CD4-positive, alpha-beta T cell (primary cell): ENCODE data around the gene TBPL2. TPM values are rescaled to one million over a fixed set of nuclear protein-coding genes. Genes with fewer than 3 reads are reported as not detected.

ENCODE experiments used
- ATAC-seq: fragments of 200-7000 bp; cut with Tn5 transposase; one replicate; pipeline ENCODE4 v1.10.0; 2022; ENCODE audit warnings: mild to moderate bottlenecking; ENCODE audit not compliant: poor library complexity
- CTCF ChIA-PET: fragments of 350-600 bp; sonication (Branson Sonifier 250); formaldehyde crosslinking; loops from one replicate; lab custom pipeline; 2021; ENCODE audit warnings: antibody characterized with exemption, inconsistent platforms; lab: Charles Lee
- POLR2A ChIA-PET: fragments of 350-600 bp; sonication (Branson Sonifier 250); formaldehyde crosslinking; loops from one replicate; lab custom pipeline; 2021; ENCODE audit warnings: antibody characterized with exemption, inconsistent platforms; lab: Charles Lee
- DNase-seq, 14 experiments: peaks; one replicate each; pipeline ENCODE4 v3.0.0-alpha.2; 2013 to 2020; ENCODE audit warnings: mixed read lengths in 2 of 14
- H3K27ac ChIP-seq, 2 donors: one replicate each; pipeline versions ENCODE4 v1.5.1 to v1.7.0; 2013; ENCODE audit warnings: low read length in 2 of 2, low read depth in 1 of 2, mild to moderate bottlenecking in 1 of 2
- H3K27me3 ChIP-seq, 2 experiments: 1 replicate in 1 of 2; 2 replicates in 1 of 2; pipeline versions ENCODE4 v1.6.1 to v1.7.0; 2013; ENCODE audit warnings: low read length in 2 of 2, control low read depth in 1 of 2, mild to moderate bottlenecking in 1 of 2, moderate library complexity in 1 of 2; ENCODE audit not compliant: insufficient read depth in 2 of 2, control insufficient read depth in 1 of 2
- H3K36me3 ChIP-seq: one replicate; pipeline ENCODE4 v1.6.1; 2013; ENCODE audit warnings: low read length, control low read depth; ENCODE audit not compliant: insufficient read depth
- H3K4me1 ChIP-seq: one replicate; pipeline ENCODE4 v1.6.1; 2013; ENCODE audit warnings: low read length, control low read depth; ENCODE audit not compliant: insufficient read depth
- H3K4me3 ChIP-seq: one replicate; pipeline ENCODE4 v1.5.1; 2013; ENCODE audit warnings: mild to moderate bottlenecking, low read length, moderate library complexity
- H3K9me3 ChIP-seq, 2 experiments: 1 replicate in 1 of 2; 2 replicates in 1 of 2; pipeline versions ENCODE4 v1.6.1 to v1.7.0; 2013; ENCODE audit warnings: low read length in 2 of 2, mild to moderate bottlenecking in 2 of 2, control low read depth in 1 of 2, moderate library complexity in 1 of 2; ENCODE audit not compliant: control insufficient read depth in 1 of 2, insufficient read depth in 1 of 2
- H3K27ac Mint-ChIP-seq: one replicate; pipeline ENCODE4 v1.8.0; 2020; ENCODE audit warnings: mixed read lengths
- H3K27me3 Mint-ChIP-seq: one replicate; pipeline ENCODE4 v1.8.0; 2021; ENCODE audit warnings: mixed read lengths
- H3K36me3 Mint-ChIP-seq: one replicate; pipeline ENCODE4 v1.8.0; 2021; ENCODE audit warnings: low read depth, mixed read lengths
- H3K4me1 Mint-ChIP-seq: one replicate; pipeline ENCODE4 v1.8.0; 2021; ENCODE audit warnings: low read depth, mixed read lengths
- H3K4me3 Mint-ChIP-seq: one replicate; pipeline ENCODE4 v1.8.0; 2020; ENCODE audit warnings: mild to moderate bottlenecking, mixed read lengths
- H3K9me3 Mint-ChIP-seq: one replicate; pipeline ENCODE4 v1.8.0; 2020; ENCODE audit warnings: mixed read lengths
- CTCF ChIP-seq: fragments of 200-600 bp; IDR thresholded peaks from one replicate; pipeline ENCODE4 v1.8.0; 2022; ENCODE audit warnings: antibody characterized with exemption, mild to moderate bottlenecking
- intact Hi-C, 2 experiments: fragments of 100-400 bp; cut with DNase I in 1 of 2; cut with micrococcal nuclease in 1 of 2; formaldehyde crosslinking; loops; one replicate each; pipeline versions ENCODE4 v1.15.1 to v1.9.0; 2023 to 2025; cut with DNase I, micrococcal nuclease
- total RNA-seq, 174 experiments: library from RNA in 2 of 174; stranded (reverse) in 2 of 174; gene quantifications; one replicate each; pipeline ENCODE4 v1.2.3 and lab custom pipeline; 2021 to 2026

The TBPL2 gene
- total RNA-seq, 2 experiments from 2014 or later, result not detected

GRCh38 chr14:55470025-55470424, 29.6 kb upstream of the TBPL2 start:
- DNase-seq (no peak), ATAC-seq (no peak)
- Histone ChIP-seq H3K4me1 (no peaks in the 10 kb centered on the region), H3K4me3 (no peak overlapping the region), H3K9me3 (no peaks in the 10 kb centered on the region), H3K27me3 (no peaks in the 10 kb centered on the region), H3K36me3 (no peaks in the 10 kb centered on the region), H3K27ac (no peak overlapping the region)
- Mint-ChIP-seq H3K36me3 (no peaks in the 10 kb centered on the region), H3K27me3 (no peaks in the 10 kb centered on the region), H3K4me1 (no peaks in the 10 kb centered on the region), H3K27ac (no peak overlapping the region), H3K4me3 (no peak overlapping the region), H3K9me3 (no peaks in the 10 kb centered on the region)
- no peak for TF ChIP-seq CTCF
- CTCF ChIA-PET, result no interaction called here
- POLR2A ChIA-PET, result no interaction called here
- intact Hi-C loops, result no loop called here

DNA sequence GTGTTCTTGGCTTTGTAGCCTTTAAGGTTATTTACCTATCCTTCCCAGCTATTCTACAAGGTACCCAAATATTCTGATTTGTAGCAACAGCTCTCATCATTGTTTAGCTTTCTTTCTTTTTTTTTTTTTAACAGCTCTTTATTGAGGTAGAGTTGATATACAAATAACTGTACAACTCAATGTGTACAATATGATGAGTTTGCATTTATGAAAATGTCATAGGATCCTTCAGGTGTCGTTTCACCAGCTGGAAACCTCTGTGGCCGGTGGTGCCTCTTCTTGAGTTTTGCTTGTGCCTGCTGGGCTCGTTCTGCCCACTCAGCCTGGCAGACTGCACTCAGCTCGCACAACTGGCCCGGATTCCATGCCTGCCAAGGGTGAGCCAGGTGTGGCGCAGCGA, 26.9 kb upstream of the TBPL2 start:
- intact Hi-C loops, result no loop called here
- Mint-ChIP-seq H3K4me3 (no peak overlapping the region), H3K9me3 (no peaks in the 10 kb centered on the region), H3K36me3 (no peaks in the 10 kb centered on the region), H3K4me1 (no peaks in the 10 kb centered on the region), H3K27ac (no peak overlapping the region), H3K27me3 (peaks cover 5% of the 10 kb centered on the region)
- Histone ChIP-seq H3K27me3 (no peaks in the 10 kb centered on the region), H3K9me3 (no peaks in the 10 kb centered on the region), H3K27ac (no peak overlapping the region), H3K36me3 (no peaks in the 10 kb centered on the region), H3K4me3 (no peak overlapping the region), H3K4me1 (no peaks in the 10 kb centered on the region)
- TF ChIP-seq CTCF, result no peak
- DNase-seq, result no peak
- CTCF ChIA-PET, result no interaction called here
- no peak for ATAC-seq
- POLR2A ChIA-PET, result no interaction called here

DNA sequence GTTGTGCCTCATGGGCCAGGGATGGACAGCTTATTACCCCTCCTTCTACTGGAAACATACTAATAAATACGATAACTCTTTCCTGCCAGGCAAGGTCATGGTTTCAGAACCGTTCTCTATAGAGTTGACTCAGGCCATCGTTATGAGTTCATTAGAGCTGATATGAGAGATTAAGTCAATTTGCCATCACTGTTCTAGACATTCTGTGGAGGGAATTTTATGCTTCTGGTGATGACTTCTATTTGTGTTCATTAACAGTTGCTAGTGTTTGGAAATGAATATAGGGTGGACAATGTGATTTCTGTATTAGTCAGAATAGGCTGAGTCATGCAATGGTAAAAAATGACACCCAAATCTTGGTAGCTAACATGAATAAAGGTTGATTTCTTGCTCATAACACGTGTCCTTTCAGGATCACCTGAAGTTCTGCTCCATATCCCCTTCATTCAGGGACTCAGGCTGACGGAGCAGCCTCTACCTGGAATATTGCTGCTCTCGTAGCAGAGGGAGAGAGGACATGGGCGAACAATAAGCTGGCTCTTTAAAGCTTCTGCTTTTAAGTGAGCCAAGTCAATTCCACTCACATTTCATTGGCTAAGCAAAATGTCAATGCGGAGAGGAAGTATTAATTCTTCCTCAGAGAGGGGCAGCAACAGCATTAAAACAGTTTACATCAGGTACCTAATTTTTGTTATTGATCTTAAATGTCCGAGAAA, 18.5 kb upstream of the TBPL2 start:
- Histone ChIP-seq H3K27ac (no peak overlapping the region), H3K4me3 (no peak overlapping the region), H3K36me3 (no peaks in the 10 kb centered on the region), H3K4me1 (no peaks in the 10 kb centered on the region), H3K27me3 (no peaks in the 10 kb centered on the region), H3K9me3 (no peaks in the 10 kb centered on the region)
- no peaks in the 10 kb centered on the region for H3K36me3 Mint-ChIP-seq
- H3K4me1 Mint-ChIP-seq, result no peaks in the 10 kb centered on the region
- no peak overlapping the region for H3K27ac Mint-ChIP-seq
- intact Hi-C loops, result no loop called here
- H3K4me3 Mint-ChIP-seq, result no peak overlapping the region
- ChIA-PET POLR2A (no interaction called here), CTCF (no interaction called here)
- no peaks in the 10 kb centered on the region for H3K9me3 Mint-ChIP-seq
- ATAC-seq, result no peak
- H3K27me3 Mint-ChIP-seq, result peaks cover 5% of the 10 kb centered on the region
- DNase-seq, result no peak
- no peak for TF ChIP-seq CTCF
